Gastrocnemius medialis (tissue), 4 donors: ENCODE data around the gene PROX1. TPM values are rescaled to one million over a fixed set of nuclear protein-coding genes. Genes with fewer than 3 reads are reported as not detected.

ENCODE experiments used
- ATAC-seq, 2 donors: fragments of 150-250 bp; one replicate each; pipeline ENCODE4 v1.9.1; 2016
- DNase-seq, 2 donors: peaks; one replicate each; pipeline ENCODE4 v3.0.0-alpha.2; 2019
- H3K27ac ChIP-seq, 4 donors: fragments of 200-600 bp; sonication (generic); 1 replicate in 1 of 4; 2 replicates in 3 of 4; pipeline ENCODE4 v1.5.1; 2016 to 2018; ENCODE audit warnings: mild to moderate bottlenecking in 2 of 4, moderate library complexity in 1 of 4
- H3K27me3 ChIP-seq, 3 donors: fragments of 200-600 bp; sonication (generic) in 2 of 3; 1 replicate in 1 of 3; 2 replicates in 2 of 3; pipeline versions ENCODE4 v1.5.1 to v1.6.0; 2016 to 2019; ENCODE audit warnings: mild to moderate bottlenecking in 1 of 3, moderate library complexity in 1 of 3
- H3K36me3 ChIP-seq, 2 donors: fragments of 200-600 bp; sonication (generic) in 1 of 2; one replicate each; pipeline ENCODE4 v1.5.1; 2017 to 2018
- H3K4me1 ChIP-seq, 2 donors: fragments of 200-600 bp; sonication (generic) in 1 of 2; one replicate each; pipeline ENCODE4 v1.5.1; 2016 to 2017; ENCODE audit warnings: mild to moderate bottlenecking in 2 of 2
- H3K4me3 ChIP-seq, 4 donors: fragments of 200-600 bp; sonication (generic) in 3 of 4; 1 replicate in 1 of 4; 2 replicates in 3 of 4; pipeline ENCODE4 v1.5.1; 2016 to 2019; ENCODE audit warnings: mild to moderate bottlenecking in 2 of 4
- H3K9me3 ChIP-seq, 3 donors: fragments of 200-600 bp; sonication (generic) in 2 of 3; 1 replicate in 1 of 3; 2 replicates in 2 of 3; pipeline ENCODE4 v1.5.1; 2016 to 2019
- CTCF ChIP-seq, 5 experiments: fragments of 450-650 bp in 3 of 5; fragments of 200-600 bp in 2 of 5; sonication (generic) in 2 of 5; IDR thresholded peaks in 4 of 5; conservative IDR thresholded peaks in 1 of 5; 1 replicate in 4 of 5; 2 replicates in 1 of 5; pipeline ENCODE4 v1.5.1; 2016 to 2019; ENCODE audit warnings: antibody characterized with exemption in 5 of 5, mild to moderate bottlenecking in 3 of 5, moderate library complexity in 3 of 5
- POLR2A ChIP-seq, 2 donors: fragments of 450-650 bp; IDR thresholded peaks; one replicate each; pipeline ENCODE4 v1.6.1; 2017; ENCODE audit warnings: antibody characterized with exemption in 2 of 2, mild to moderate bottlenecking in 2 of 2, moderate library complexity in 2 of 2
- in situ Hi-C, 4 donors: fragments of 200-750 bp; cut with MboI; loops; one replicate each; pipeline versions ENCODE4 v1.15.0 to v1.8.0; 2017; ENCODE audit warnings: low sequenced_read_pairs in 4 of 4
- intact Hi-C: fragments of 100-400 bp; cut with DNase I; formaldehyde crosslinking; loops from one replicate; pipeline ENCODE4 v1.15.1; 2023; ENCODE audit warnings: low total_unique reads
- total RNA-seq, 4 donors: library from RNA; depleted of rRNA; stranded (reverse); fragments of >200 nt; gene quantifications; one replicate each; pipeline versions ENCODE4 v1.1.0 to v1.2.3, GENCODE V29; 2016

PROX1 gene
- total RNA-seq, 4 donors from 2014 or later = 4.1 to 8.0 (median 5.5) TPM

GRCh38 chr1:213947200-213947801 lies 40.5 kb upstream of the PROX1 start:
- no peak overlapping the region for H3K4me3 ChIP-seq
- H3K27ac ChIP-seq = no peak overlapping the region
- H3K4me1 ChIP-seq = no peaks in the 10 kb centered on the region
- DNase-seq (no peak), ATAC-seq (no peak)
- no peaks in the 10 kb centered on the region for H3K27me3 ChIP-seq
- in situ Hi-C loops = no loop called here
- intact Hi-C loops = no loop called here
- no peaks in the 10 kb centered on the region for H3K36me3 ChIP-seq
- TF ChIP-seq CTCF (IDR thresholded peaks at IDR 0.05 in 4 of 5, conservative IDR thresholded peaks at IDR 0.05 in 1 of 5) = no peak
- TF ChIP-seq POLR2A (IDR thresholded peaks at IDR 0.05) = no peak
- H3K9me3 ChIP-seq = no peaks in the 10 kb centered on the region

GRCh38 chr1:213951876-213952275 lies 35.9 kb upstream of the PROX1 start:
- in situ Hi-C loops = no loop called here
- no peak overlapping the region for H3K27ac ChIP-seq
- TF ChIP-seq POLR2A (IDR thresholded peaks at IDR 0.05) (no peak), CTCF (IDR thresholded peaks at IDR 0.05 in 4 of 5, conservative IDR thresholded peaks at IDR 0.05 in 1 of 5) (no peak)
- H3K4me1 ChIP-seq = no peaks in the 10 kb centered on the region
- no peak overlapping the region for H3K4me3 ChIP-seq
- H3K36me3 ChIP-seq = no peaks in the 10 kb centered on the region
- no peaks in the 10 kb centered on the region for H3K27me3 ChIP-seq
- H3K9me3 ChIP-seq = no peaks in the 10 kb centered on the region
- intact Hi-C loops = no loop called here
- DNase-seq (no peak), ATAC-seq (no peak)

GRCh38 chr1:213953806-213954205 lies 34.0 kb upstream of the PROX1 start:
- Histone ChIP-seq H3K27me3 (no peaks in the 10 kb centered on the region), H3K9me3 (no peaks in the 10 kb centered on the region), H3K36me3 (no peaks in the 10 kb centered on the region), H3K4me3 (no peak overlapping the region), H3K27ac (no peak overlapping the region), H3K4me1 (no peaks in the 10 kb centered on the region)
- intact Hi-C loops (no loop called here), in situ Hi-C loops (no loop called here)
- DNase-seq (no peak), ATAC-seq (no peak)
- TF ChIP-seq POLR2A (IDR thresholded peaks at IDR 0.05) (no peak), CTCF (IDR thresholded peaks at IDR 0.05 in 4 of 5, conservative IDR thresholded peaks at IDR 0.05 in 1 of 5) (no peak)

- no peak overlapping the region for H3K4me3 ChIP-seq
- H3K36me3 ChIP-seq = no peaks in the 10 kb centered on the region
- in situ Hi-C loops = no loop called here
- no peaks in the 10 kb centered on the region for H3K4me1 ChIP-seq
- ATAC-seq = no peak
- no peak for DNase-seq
- no peak for TF ChIP-seq CTCF (IDR thresholded peaks at IDR 0.05 in 4 of 5, conservative IDR thresholded peaks at IDR 0.05 in 1 of 5)
- TF ChIP-seq POLR2A (IDR thresholded peaks at IDR 0.05) = no peak
- intact Hi-C loops = no loop called here
- no peaks in the 10 kb centered on the region for H3K27me3 ChIP-seq
- H3K9me3 ChIP-seq = no peaks in the 10 kb centered on the region
- no peak overlapping the region for H3K27ac ChIP-seq
These were observed 31.4 kb upstream of the PROX1 start for GRCh38 chr1:213956295-213956770.

- no peak for TF ChIP-seq CTCF (IDR thresholded peaks at IDR 0.05 in 4 of 5, conservative IDR thresholded peaks at IDR 0.05 in 1 of 5)
- TF ChIP-seq POLR2A (IDR thresholded peaks at IDR 0.05) = no peak
- ATAC-seq (no peak), DNase-seq (no peak)
- Histone ChIP-seq H3K4me1 (no peaks in the 10 kb centered on the region), H3K27ac (no peak overlapping the region), H3K27me3 (no peaks in the 10 kb centered on the region), H3K4me3 (no peak overlapping the region), H3K9me3 (no peaks in the 10 kb centered on the region), H3K36me3 (no peaks in the 10 kb centered on the region)
- intact Hi-C loops (no loop called here), in situ Hi-C loops (no loop called here)
These were observed 29.4 kb upstream of the PROX1 start for GRCh38 chr1:213958346-213958745.
